22Rv1 (cell line): ENCODE data around the gene CD79B.
A peak's percentile ranks its signal among the peaks of the same experiment; 100 is the strongest.
"Not testable (repeated sequence)": the region's sequence is repeated elsewhere in the genome, so short reads cannot be mapped to it uniquely, and the experiment has no call there.

ENCODE experiments used
- H3K27ac ChIP-seq: fragments of 450-650 bp; 2 replicates; pipeline ENCODE4 v1.5.1; 2017
- CTCF ChIP-seq: fragments of 450-650 bp; IDR thresholded peaks from 2 replicates; pipeline ENCODE4 v1.5.1; 2017; ENCODE audit warnings: mild to moderate bottlenecking
- ZFX ChIP-seq: fragments of 450-650 bp; IDR thresholded peaks from 2 replicates; pipeline ENCODE4 v1.6.1; 2017; ENCODE audit warnings: antibody characterized with exemption, borderline replicate concordance

Gene CD79B

GRCh38 chr17:63914471-63914870 lies 17.7 kb downstream of the CD79B start:
- no peak overlapping the region for H3K27ac ChIP-seq

GRCh38 chr17:63911657-63912100 lies 20.5 kb downstream of the CD79B start:
- no peak overlapping the region for H3K27ac ChIP-seq
- no peak for TF ChIP-seq ZFX
- peak; percentile 72 for TF ChIP-seq CTCF

More at GRCh38 chr17:63914471-63914870, 17.7 kb downstream of the CD79B start:
- no peak for TF ChIP-seq ZFX
- no peak for TF ChIP-seq CTCF

GRCh38 chr17:63911041-63911635 lies 21.0 kb downstream of the CD79B start, which contains the start of gene CSHL1:
CSHL1 (minus strand) TSS chr17:63911258; CDS start chr17:63911196, 62 bp downstream.
- H3K27ac ChIP-seq: no peak within 1 kb of the TSS
- TF ChIP-seq ZFX (no peak), CTCF (no peak)

GRCh38 chr17:63910096-63910495 lies 22.0 kb downstream of the CD79B start:
- no peak overlapping the region for H3K27ac ChIP-seq
- TF ChIP-seq ZFX (no peak), CTCF (no peak)

- H3K27ac ChIP-seq: not testable (repeated sequence)
Measured at GRCh38 chr17:63909586-63909985, 22.5 kb downstream of the CD79B start.

- TF ChIP-seq CTCF: peak; percentile 15; the same call in 1 of the 2 replicates
- H3K27ac ChIP-seq: not testable (repeated sequence)
Measured at GRCh38 chr17:63907161-63907778, 24.9 kb downstream of the CD79B start.

GRCh38 chr17:63904796-63905195 lies 27.3 kb downstream of the CD79B start:
- H3K27ac ChIP-seq: not testable (repeated sequence)

GRCh38 chr17:63903787-63904201 lies 28.3 kb downstream of the CD79B start:
- peak; percentile 50 for TF ChIP-seq CTCF
- not testable (repeated sequence) for H3K27ac ChIP-seq

GRCh38 chr17:63901971-63902370 lies 30.2 kb downstream of the CD79B start:
- H3K27ac ChIP-seq: not testable (repeated sequence)

GRCh38 chr17:63898899-63899798 lies 33.0 kb downstream of the CD79B start:
- H3K27ac ChIP-seq: not testable (repeated sequence)

- not testable (repeated sequence) for H3K27ac ChIP-seq
Measured at GRCh38 chr17:63896524-63897354, 35.4 kb downstream of the CD79B start, which contains the start of gene CSH1. CSH1 (minus strand) TSS chr17:63896574; CDS start chr17:63896511, 63 bp downstream.
